ENCODE results near the gene DUOX2.

The DUOX2 gene

GRCh38 chr15:45114076-45114750, at the start of gene DUOX2, which contains the start of gene DUOXA2:
TSS of gene DUOX2 (minus strand) at chr15:45114172. CDS start at chr15:45113411, 761 bp downstream.
TSS of gene DUOXA2 (plus strand) at chr15:45114326. CDS start at chr15:45114606, 280 bp downstream.
- peak; percentile 25 for DNase-seq

GRCh38 chr15:45163508-45163856, 49.5 kb upstream of the DUOX2 start:
- no peak for DNase-seq

- peak; percentile 89 for DNase-seq
Observed at GRCh38 chr15:45162771-45163507, 49.0 kb upstream of the DUOX2 start.

- no peak for DNase-seq
Observed at GRCh38 chr15:45161666-45162065, 47.7 kb upstream of the DUOX2 start.

- no peak for DNase-seq
Observed at GRCh38 chr15:45157974-45158373, 44.0 kb upstream of the DUOX2 start.

GRCh38 chr15:45156744-45157455, 42.9 kb upstream of the DUOX2 start:
- no peak for DNase-seq

GRCh38 chr15:45155739-45156138, 41.8 kb upstream of the DUOX2 start:
- no peak for DNase-seq

- no peak for DNase-seq
Observed at GRCh38 chr15:45151998-45152828, 38.2 kb upstream of the DUOX2 start.

- no peak for DNase-seq
Observed at GRCh38 chr15:45150997-45151396, 37.0 kb upstream of the DUOX2 start.

- no peak for DNase-seq
Observed at GRCh38 chr15:45150481-45150880, 36.5 kb upstream of the DUOX2 start.

GRCh38 chr15:45149060-45149459, 35.1 kb upstream of the DUOX2 start:
- DNase-seq = no peak

GRCh38 chr15:45148076-45149059, 34.4 kb upstream of the DUOX2 start:
- DNase-seq = no peak

- DNase-seq = no peak
Observed at GRCh38 chr15:45147606-45148005, 33.6 kb upstream of the DUOX2 start.

GRCh38 chr15:45146405-45146804, 32.4 kb upstream of the DUOX2 start:
- no peak for DNase-seq

- no peak for DNase-seq
Observed at GRCh38 chr15:45144775-45145174, 30.8 kb upstream of the DUOX2 start.

- DNase-seq = no peak
Observed at GRCh38 chr15:45143946-45144345, 30.0 kb upstream of the DUOX2 start.

- DNase-seq = no peak
Observed at GRCh38 chr15:45143056-45143455, 29.1 kb upstream of the DUOX2 start.

- no peak for DNase-seq
Observed at GRCh38 chr15:45141386-45141785, 27.4 kb upstream of the DUOX2 start.

GRCh38 chr15:45140557-45141250, 26.7 kb upstream of the DUOX2 start:
- DNase-seq = no peak

GRCh38 chr15:45139770-45140169, 25.8 kb upstream of the DUOX2 start:
- DNase-seq = no peak

All from hematopoietic multipotent progenitor cell treated with erythropoietin and hydrocortisone succinate and interleukin-3 and kit ligand, for 6 days (in vitro differentiated cells).